HG03378 (cell line): ENCODE measurements around the gene PAIP2.
"Not testable (repeated sequence)": the region's sequence is repeated elsewhere in the genome, so short reads cannot be mapped to it uniquely, and the experiment has no call there.

Experiments
- ATAC-seq: cut with Tn5 transposase; IDR thresholded peaks from one replicate; pipeline ENCODE4 v1.9.1; 2021; ENCODE audit warnings: mild to moderate bottlenecking, moderate library complexity; ENCODE audit not compliant: unreplicated experiment

Gene PAIP2

GRCh38 chr5:139341689-139342422, at the start of gene PAIP2:
Gene PAIP2, plus strand, starts transcription at chr5:139341854. Its CDS starts 21,931 bp downstream, at chr5:139363785.
- peak; percentile 81 for ATAC-seq

DNA sequence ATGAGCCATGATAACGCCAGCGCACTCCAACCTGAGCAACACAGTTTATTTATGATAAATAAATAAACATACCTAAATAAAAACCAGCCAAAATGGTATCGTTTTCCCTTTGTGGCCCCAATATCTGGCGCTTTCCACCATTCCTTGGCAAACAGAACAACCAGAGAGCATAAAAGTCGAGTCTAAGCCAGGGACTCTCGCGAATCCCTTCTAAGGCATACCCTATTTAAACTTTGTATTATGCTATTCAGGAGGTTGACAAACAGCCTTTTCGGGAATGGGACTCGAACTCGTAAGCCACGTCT, 48.5 kb upstream of the PAIP2 start:
- ATAC-seq, result peak; percentile 4

- peak; percentile 61 for ATAC-seq
Measured at GRCh38 chr5:139293507-139294373, 47.9 kb upstream of the PAIP2 start, which contains the start of gene MATR3. Gene MATR3, plus strand, starts transcription at chr5:139293740. Its CDS starts 13,676 bp downstream, at chr5:139307416.

GRCh38 chr5:139294374-139295165, 47.1 kb upstream of the PAIP2 start:
- peak; percentile 8 for ATAC-seq

GRCh38 chr5:139295346-139296057, 46.2 kb upstream of the PAIP2 start:
- ATAC-seq, result no peak

DNA sequence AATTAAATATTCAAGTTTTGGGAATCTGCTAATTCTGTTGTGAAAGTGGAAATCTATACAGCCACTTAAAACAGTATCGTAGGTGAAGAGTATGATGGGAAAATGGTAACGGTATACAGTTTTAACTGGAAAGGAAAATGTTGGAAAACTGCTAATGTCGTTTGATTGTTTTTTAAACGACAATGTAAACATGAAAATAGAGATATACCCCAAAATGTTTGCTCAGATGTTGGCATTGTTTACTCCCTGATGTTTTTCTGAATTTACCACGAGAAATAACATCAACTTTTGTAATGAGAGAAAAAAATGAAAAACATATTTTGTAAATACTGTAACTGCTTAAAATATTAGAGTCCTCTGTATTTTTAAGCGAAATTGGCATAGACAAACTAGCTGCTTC, 45.5 kb upstream of the PAIP2 start:
- ATAC-seq, result no peak

DNA sequence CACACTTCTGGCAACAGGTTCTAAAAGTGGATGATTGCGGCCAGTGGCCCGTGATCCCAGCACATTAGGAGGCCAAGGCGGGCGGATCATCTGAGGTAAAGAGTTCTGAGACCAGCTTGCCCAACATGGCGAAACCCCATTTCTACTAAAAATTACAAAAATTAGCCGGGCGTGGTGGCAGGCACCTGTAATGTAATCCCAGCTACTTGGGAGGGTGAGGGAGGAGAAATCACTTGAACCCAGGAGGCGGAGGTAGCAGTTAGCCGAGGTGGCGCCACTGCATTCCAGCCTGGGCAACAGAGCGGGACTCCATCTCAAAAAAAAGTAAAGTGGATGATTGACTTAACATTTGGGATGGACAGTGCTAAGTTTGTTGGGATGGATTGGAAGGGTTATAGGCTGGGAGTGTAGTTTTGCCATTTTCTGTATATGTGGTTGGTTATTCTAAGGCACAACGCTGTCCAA, 44.8 kb upstream of the PAIP2 start:
- no peak for ATAC-seq

GRCh38 chr5:139297439-139298133, 44.1 kb upstream of the PAIP2 start:
- ATAC-seq, result no peak

GRCh38 chr5:139298242-139298641, 43.4 kb upstream of the PAIP2 start:
- ATAC-seq, result no peak

GRCh38 chr5:139299486-139299885, 42.2 kb upstream of the PAIP2 start:
- ATAC-seq, result no peak

DNA sequence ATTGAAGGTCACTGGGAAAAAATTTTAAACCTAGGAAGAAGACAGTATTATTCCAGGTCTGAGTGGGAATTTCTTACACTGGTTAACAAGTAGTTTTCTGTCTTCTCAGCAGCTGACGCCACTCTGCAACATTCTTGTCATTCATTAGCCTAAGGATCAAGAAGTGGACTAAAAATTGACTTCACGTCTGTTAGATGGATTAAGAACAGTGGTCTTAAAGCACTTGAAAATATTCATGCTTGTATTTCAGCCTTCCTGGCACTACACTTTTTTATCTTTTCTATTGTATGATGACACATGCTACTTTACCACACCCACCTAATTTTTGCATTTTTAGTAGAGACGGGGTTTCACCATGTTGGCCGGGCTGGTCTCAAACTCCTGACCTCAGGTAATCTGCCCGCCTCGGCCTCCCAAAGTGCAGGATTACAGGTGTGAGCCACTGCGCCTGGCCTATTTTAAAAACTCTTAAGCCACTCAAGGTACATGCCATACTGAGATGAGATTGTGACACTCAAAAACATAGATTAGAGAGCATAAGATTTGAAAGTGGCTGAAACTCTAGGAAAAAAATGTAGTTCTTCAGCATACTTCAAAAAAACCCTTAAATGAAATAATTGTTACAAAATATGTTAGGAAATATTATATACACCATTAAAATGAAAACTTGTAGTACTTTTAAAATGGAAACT, 39.7 kb upstream of the PAIP2 start:
- ATAC-seq, result no peak

DNA sequence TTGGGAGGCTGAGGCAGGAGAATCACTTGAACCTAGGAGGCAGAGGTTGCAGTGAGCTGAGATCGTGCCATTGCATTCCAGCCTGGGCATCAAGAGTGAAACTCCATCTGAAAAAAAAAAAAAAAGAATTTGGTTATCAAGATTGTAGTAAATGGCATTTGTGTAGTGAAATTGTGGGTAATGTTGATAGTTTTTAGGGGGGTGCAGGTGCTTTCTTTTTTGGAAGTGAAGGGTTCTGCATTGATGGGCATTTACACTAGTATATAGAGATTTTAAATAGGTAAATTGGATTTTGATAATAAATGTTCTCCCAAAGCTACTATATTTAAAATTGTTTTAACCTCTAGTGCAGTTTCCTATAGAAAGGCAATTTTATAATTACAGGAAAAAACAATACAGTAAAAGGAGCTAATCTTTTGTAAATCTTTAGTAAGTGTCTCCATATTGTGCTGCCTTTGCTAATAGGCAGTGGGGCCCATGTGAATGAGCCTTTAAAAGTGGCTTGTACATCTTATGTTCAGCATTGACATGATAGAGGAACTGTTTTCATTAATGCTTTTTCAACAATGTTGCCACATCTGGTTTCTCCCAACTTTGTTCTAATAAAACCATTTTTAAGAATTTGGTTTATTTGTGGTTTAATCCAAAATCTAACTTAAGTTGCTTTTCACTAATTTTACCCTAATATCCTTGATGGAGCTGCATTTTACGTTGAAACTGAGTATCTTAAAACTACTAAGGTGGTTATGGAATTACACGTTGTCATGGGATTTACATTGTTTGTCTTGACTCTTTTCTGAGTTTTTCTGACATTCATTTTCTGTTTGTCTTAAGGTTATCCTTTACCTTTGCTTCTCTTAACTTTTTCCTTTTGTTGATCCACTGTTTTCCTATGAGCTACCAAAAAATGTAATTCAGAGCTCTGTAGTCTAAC, 37.0 kb upstream of the PAIP2 start:
- ATAC-seq, result no peak

DNA sequence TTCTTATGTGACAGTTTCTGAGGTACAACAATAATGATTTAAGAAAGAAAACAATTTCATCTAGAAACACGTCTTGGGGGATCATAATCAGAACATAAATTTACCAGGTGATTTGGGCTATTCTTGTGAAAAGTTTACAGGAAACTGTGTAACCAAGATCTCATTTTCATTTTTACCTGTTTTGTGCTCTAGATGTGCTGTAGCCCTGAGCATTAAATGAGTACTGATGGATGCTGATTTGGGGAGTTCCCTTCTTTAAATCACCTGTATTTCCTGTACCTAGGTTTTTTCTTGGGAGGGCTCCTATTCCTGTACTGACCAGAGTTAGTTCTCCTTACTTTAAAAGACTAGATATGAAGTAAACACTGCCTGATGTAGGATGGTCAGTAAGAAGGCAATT, 35.5 kb upstream of the PAIP2 start:
- ATAC-seq, result no peak

- no peak for ATAC-seq
Measured at GRCh38 chr5:139306628-139307379, 34.9 kb upstream of the PAIP2 start.

DNA sequence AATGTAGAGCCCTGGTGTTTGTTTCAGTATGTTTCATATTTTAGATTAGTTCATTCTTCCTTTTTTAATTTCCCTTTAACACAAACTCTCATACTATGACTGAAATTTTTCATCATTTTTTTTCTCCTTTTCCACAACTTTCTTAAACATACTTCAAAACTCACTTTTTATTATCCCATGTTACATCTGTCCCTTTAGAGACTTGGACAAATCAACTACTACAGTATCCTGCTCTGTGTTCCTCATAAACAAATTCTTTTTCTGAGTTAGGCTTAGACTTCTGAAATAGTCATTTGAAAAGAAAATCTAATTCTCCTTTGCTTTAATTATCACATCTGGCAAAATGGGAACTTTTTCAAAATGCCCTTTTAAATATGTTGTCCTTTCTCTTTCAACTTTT, 32.9 kb upstream of the PAIP2 start:
- ATAC-seq, result no peak

GRCh38 chr5:139310715-139311186, 30.9 kb upstream of the PAIP2 start:
- ATAC-seq, result not testable (repeated sequence)

GRCh38 chr5:139312075-139312474, 29.6 kb upstream of the PAIP2 start:
- ATAC-seq, result no peak
